HG03571 (cell line): Measurements from ENCODE around the gene DMKN.
"Not testable (repeated sequence)": the region's sequence is repeated elsewhere in the genome, so short reads cannot be mapped to it uniquely, and the experiment has no call there.

Experiments used
- ATAC-seq: cut with Tn5 transposase; IDR thresholded peaks from one replicate; pipeline ENCODE4 v1.9.1; 2021; ENCODE audit not compliant: unreplicated experiment

DMKN gene

DNA sequence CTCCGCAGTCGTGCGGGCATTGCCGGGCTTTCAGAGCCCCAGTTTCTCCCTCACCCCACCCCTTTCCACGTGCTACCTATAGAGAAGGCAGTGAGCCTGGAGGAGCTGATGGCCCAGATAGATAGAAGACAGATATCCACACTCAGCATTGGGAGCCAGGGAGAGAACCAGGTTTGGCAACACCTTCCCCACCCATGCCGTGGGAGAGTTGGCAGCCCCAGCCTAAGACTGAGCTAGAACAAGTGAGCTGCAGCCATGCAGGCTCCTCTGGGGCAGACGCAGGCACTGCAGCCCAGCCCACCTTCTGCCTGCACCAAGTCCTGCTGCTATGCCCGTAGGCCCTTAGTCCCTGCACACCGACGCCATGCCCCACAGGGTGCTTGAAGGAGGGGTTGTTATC, 12.8 kb downstream of the DMKN start:
- no peak for ATAC-seq

DNA sequence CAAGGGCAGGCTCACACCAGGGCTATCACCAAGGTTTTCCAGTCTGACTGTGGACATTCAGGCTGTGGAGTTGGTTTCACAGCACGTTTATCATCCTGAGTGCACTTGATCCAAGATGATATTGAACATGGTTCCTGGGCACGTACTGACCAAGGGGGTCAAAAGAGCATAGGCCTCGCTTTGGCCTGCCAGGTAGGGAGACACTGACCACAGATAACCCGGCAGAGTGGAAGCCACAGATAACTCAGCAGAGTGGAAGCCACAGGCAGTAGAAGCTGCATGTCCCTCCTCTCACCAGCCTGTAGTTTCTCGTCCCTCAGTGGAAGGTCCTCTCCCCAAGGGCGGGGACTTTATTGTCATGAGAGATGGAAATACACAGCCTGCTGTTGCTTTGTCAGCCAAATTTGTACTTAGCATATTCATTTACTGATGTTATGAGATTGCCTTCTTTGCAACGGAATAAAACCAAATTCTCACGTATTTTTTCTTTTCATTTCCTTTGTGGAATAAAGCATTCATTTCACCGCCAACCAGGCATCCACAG, 14.4 kb downstream of the DMKN start:
- no peak for ATAC-seq

DNA sequence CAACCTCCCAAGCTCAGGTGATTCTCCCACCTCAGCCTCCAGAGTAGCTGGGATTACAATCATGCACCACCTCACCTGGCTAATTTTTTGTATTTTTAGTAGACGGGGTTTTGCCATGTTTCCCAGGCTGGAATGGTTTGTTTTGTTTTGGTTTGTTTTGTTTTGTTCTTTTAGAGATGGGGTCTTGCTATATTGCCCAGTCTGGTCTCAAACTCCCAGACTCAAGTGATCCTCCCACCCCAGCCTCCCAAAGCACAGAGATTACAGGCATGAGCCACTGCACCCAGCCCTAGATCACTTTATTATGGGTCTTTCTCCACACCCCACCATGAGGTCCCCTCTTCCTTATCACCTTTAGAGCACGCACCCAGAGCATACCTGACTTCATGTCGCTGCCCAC, 15.2 kb downstream of the DMKN start:
- no peak for ATAC-seq

DNA sequence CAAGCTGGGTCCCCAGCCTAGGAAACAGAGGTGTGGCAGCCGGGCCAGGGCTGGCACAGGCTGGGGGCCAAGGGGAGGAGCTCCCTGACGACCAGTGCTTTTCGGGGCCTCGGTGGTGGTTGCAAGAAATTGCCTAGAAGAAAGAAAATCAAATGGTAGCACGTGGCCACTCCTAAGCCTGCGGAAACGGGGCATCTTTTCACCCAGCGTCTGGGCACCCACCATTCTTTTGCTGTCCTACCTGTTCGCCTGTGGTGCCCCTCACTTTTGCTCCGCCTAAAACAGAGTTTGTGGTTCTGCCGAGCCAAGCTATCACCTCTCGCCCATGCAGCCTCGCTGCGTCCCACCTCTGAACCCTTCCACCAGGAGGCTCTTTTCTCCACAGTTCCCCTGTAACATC, 16.0 kb downstream of the DMKN start:
- no peak for ATAC-seq

DNA sequence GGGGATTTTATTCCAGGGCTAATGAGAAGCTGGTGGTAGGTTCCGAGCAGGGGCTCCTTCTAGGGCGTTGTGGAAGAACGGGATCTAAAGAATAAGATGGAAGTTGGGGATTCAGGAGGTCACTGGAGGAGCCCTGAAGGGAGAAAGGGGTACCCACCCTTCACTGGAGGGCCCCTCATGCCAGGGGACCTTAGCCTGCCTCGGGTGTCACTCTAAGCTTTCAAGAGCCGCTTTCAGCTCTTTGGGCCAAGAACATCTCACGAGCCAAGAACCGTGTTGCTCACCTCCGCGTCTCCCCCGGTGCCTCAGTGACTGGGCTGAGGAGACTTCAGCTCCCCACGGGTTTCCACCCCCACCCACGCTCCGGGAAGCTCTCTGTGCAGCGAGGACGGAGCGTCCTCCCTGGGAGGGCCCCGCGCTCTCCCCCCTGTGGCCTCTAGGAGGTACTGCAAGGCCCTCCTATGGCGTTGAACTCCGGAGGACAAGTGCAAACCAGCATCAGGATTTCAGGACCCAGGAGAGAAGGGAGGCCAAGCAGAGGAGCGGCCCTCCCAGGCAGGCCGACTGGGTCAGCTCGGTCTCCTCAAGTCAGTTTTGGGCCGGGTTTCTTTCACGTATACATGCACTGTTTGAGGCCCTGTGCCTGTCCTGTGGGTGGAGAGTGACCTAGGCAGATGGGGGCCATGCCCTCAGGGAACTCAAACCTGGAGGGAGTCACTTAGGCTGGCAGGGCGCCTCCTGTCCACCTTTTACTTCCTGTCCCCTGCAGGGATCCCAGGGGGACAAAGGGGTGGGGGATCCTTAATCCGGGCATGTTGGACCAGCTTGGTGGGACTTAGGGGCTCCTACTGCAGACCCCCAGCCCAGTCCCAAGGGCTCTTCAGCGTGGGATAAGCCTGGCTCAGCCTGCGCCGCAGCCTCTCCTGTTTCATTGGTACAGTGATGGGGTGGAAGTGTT, 18.1 kb downstream of the DMKN start:
- no peak for ATAC-seq

DNA sequence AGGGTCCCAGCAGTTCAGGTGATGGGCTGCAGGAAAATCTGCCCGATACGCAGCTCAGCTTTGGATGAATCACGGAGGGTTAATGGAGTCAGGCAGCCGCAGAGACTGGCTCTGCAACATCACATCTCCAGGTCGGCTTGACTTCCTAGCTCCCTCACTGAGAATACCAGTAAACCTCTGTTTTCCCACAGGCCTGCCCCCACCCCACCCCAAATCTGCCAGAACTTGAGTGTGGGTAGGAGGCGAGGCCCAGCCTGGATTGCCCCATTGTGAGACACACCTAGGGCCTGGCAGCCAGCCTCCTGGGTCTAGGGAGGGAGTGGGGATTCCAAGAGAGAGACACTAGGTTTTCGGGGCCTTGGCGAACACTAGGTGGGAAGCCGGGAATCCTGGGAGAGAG, 19.5 kb downstream of the DMKN start:
- ATAC-seq = no peak

DNA sequence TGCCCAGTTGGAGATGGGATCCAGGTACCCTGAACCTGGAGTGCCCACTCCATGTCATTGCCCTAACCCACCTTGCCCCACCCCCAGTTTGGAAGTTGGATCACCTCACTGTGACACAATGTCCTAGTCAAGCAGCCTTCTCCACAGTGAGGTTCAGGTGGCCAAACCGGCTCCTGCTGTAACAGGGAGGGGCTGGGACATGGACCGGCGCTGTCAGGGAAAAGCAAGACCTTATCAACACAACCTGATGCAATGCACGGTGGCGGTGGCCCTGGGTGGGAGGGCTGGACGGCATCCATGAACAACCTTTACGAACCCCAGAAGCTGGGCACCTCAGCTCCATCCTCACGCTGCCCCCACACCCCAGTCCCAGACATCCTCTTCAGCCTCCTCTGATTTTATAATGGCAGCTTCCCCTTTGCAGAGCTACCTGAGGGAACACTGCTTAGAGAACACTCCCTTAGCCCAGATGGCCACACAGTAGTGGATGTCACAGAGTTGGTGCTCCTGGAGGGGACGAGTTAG, 21.6 kb downstream of the DMKN start:
- ATAC-seq = no peak

DNA sequence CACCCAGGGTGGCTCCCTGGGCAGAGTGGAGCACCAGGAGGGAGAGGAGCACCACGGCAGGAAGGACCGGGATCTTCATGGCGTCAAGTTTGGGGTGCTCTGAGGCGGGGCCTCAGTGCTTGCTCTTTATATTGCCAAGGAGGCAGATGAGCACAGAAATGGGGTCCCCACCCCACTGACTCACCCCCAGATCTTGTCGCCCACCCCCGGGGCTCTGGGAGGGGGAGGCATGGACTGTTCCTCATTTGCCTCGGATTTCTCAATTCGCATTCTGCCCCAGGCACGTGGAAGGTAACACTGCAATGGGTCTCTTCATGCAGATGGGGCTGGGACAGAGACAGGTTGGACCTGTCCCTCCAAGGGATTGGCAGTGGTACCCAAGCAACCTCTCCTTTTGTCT, 23.1 kb downstream of the DMKN start, which contains the start of gene KRTDAP:
TSS of gene KRTDAP (minus strand) at position 101 of the 400 bp plus-strand sequence. CDS start at position 79, 22 bp downstream.
- ATAC-seq = no peak

DNA sequence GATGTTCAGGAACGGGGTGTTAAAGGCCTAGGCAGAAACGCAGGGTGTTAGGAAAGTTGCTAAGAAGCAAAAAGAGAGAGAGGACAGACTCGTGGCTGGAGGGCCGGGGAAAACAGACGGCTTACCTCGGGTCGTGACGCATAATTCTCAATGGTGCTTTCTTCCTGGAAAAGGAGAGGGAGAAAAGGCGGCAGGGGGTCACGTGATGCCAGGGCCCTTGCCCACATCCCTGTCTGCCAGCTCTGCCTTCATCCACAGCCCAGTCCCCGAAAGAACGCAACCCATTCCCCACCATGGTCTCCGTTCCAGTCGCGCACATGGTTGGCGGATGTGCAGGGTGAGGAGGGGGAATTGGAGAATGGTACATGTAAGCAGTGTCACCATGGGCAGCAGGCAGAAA, 24.8 kb downstream of the DMKN start:
- no peak for ATAC-seq

DNA sequence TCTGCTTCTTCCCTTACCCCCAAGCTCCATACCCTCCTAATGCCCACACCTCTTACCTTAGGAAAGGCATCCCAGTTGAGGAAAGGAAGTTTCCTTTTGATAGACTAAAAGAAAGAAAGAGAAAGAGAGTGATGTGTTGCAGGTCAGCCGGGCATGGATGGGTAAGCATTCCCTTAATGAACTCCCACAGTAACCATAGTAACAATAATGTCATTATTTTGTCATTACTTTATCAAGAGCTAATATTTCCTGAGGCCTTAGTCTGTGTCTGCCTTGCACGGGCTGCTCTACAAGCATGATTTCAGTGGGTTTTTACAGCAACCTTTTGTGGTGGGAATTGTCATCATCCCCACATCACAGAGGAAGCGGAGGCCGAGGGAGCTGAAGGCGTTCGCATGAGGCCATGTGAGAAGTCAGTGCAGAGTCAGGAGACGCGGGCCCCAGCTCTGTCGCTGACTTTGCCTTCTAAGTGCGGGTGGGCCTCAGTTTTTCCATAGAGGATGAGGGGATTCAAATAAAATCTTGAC, 25.7 kb downstream of the DMKN start:
- ATAC-seq = no peak

DNA sequence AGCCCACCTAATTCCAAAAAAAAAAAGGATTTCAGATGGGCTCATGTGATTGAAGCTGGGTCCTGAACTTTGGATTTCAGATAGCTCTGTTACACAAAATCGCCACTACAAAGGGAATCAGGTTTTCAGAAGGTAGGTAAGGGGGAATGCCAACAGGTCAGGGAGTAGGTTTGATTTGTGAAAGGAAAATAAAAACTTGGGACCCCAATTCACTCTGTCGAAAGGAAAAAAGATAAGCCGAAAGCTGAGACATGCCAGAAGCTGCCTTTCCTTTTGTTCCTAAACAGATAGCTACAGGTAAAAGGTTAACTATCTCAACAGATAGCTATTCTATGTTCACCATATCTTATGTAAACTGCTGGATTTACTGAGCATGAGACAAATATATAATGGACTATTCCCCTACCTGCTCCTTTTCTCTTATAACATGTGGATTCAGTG, 27.2 kb downstream of the DMKN start:
- ATAC-seq = no peak

DNA sequence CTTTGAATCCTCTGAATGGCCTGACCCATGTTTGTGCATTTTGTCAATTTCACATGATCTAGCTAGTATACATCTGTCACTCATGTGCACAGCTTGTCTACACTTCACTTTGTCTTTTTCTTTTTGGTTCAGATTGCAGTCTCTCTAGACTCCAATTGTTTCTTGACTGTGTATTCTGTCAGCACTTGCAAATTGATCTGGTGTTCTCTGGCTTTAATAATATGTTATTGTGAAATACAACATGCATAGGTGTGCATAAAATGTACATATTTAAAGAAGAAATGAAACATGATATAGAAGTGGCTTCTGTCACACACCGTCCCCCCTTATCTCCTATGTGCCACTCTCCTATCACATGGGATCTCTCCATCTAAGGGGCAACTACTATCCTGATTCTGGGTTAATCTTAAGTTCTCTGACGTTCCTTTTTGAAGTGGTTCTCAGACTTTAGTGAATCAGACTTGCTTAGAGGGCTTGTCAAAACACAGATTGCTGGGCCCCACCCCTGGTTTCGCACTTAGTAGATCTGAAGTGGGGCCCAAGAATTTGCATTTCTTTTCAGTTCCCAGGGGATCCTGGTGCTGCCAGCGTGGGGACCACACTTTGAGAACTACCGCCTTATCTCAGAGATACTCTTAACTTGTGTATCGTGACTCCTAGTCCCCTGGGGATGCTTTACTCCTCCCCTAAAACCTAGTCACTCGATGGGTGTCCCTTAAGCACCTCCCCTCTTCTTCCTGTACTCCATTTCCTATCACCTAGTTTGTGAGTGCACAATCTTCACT, 29.0 kb downstream of the DMKN start:
- ATAC-seq = peak; percentile 79

DNA sequence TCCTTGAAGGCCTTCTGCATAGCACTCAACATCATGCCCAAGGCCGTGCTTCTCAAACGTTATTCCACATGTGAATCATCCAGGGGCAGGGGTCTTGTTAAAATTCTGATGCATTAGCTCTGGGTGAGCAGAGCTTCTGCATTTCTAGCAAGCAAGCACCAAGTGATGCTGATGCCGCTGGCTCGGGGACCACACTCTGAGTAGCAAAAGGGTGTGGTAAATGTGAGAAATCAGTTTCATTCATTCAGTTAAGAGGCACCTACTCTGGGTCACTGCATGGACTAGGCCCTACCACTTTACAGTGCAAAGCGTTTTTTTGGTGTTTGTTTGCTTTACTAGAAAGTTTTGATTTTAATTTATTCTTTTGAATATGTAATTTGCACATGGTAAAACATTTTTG, 30.4 kb downstream of the DMKN start:
- no peak for ATAC-seq

DNA sequence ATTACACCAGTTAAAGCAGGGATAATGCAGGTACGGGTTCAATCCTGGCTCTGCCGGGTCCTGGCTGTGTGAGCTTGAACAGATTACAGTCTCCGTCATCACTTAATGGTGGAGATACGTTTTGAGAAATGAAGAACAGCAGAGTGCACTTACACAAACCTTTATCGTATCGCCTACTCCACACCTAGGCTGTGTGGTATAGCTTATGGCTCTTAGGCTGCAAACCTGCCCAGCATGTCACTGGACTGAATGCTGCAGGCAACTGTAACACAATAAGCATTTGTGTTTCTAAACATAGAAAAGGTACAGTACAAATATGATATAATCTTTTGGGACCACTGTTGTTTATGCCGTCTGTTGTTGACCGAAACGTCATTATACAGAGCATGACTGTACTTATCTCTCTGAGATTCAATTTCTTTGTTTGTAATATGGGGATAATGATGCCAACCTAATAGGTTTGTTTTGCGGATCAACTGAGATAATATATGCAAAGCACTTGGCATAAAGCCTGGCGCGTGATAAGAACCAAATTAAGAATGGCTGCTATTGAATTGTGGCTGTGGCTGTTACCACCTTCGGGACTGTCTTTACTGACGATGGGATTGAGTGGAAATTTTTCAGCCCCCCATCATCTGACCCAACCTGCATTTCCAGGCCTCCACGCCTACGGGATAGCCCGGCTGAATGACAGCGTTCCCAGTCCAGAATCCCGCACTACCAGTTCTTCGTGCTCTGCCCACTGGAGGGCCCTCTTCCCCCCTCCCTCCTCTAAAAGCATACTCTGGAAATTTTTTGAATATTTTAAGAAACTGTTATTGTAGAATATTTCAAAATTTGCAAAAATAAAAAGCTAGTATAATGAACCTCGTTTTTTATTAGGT, 34.4 kb downstream of the DMKN start:
- ATAC-seq = no peak

DNA sequence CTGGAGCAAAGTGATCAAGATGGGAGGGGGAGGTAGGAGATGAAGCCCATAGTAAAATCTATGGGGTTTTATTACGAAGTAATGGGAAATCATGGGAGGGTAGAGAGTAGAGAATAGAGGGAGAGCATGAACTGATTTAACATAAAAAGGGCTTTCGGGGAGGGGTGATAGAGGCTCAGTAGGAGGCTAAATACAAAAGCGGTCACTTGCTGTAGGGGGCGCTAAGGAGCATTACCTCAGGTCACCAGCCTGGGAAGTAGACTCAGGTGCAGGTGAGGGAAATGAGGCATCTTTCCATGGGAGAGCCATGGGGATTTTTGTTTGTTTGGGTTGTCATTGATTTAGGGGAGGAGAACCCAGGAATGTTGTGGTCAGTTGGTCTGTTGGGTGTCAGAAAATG, 37.3 kb downstream of the DMKN start:
- no peak for ATAC-seq

DNA sequence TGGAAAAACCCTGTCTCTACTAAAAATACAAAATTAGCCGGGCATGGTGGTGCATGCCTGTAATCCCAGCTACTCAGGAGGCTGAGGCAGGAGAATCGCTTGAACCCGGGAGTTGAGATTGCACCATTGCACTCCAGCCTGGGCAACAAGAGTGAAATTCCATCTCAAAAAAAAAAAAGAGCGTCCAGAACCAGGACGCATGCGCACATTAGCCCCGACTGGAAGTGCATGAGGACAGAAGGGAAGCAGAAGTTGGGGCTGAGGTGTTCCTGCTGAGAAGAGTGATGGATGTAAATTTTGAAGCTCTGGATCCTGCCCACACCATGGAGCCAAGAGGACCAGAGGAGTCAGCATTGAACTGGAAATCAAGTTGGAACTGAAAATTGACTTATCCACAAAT, 38.9 kb downstream of the DMKN start:
- not testable (repeated sequence) for ATAC-seq

DNA sequence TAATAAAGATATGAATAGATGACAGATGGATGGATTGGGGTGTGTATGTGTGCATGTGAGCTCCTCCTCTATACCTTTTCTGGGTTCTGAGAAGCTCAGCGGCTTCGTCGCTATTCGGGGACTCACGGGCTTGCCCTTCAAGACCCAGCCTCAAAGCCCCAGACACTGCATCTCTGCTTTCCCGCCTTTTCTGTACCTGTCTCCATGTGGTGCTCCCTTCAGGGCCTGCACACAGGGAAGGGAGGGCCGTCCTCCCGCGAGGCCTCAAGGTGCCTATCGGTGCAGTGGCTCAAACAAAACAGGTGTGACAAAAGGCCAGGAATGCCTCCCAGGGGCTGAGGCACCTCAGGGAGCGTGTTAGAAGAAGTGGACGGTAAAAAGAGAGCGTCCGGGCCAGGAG, 39.3 kb downstream of the DMKN start:
- ATAC-seq = no peak

DNA sequence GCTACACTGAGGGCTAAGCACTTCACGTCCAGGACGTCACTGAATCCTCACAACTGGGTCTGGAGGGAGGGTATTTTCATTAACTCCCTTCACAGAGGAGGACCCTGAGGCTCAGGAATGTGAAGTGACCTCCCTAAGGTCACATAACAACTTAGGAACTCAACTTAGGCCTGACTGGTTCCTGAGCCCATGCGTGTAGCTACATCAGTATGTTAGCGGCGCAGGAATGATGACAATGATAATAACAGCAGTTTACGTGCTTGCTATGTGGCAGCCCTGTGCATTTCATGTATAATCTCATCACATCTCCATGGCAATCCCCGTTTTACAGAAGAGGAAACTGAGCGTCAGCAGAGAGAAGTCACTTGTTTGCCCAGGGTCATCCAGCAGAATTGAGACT, 41.5 kb downstream of the DMKN start:
- no peak for ATAC-seq

DNA sequence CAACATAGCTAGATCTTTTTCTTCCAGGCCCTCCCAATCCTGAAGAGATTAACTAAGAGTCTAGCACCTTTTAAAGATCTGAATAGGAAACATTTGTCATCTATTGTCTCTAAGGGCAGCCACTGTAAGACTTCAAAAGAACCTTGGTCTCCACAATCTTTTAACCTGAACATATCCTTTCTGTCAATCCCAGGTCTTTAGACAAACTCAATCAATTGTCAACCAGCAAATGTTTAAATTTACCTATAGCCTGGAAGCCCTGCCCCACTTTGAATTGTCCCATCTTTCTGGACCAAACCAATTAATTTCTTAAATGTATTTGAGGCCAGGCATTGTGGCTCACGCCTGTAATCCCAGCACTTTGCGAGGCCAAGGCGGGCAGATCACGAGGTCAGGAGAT, 42.4 kb downstream of the DMKN start:
- ATAC-seq = not testable (repeated sequence)

DNA sequence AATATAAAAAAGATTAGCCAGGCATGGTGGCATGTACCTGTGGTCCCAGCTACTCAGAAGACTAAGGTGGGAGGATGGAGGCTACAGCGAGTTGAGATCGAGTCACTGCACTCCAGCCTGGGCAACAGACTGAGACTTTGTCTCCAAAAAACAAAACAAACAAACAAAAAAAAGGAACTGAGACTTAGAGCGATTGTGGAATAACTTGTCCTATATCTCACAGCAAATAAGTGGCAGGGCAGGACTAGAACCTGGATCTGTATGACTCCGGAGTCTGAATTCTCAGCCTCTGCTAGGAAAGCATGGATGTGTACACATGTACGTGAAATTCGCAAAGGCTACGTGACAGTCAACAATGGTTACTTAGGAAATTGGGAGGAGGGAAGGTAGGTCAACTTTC, 43.3 kb downstream of the DMKN start:
- no peak for ATAC-seq
